Activated naive CD4-positive, alpha-beta T cell treated with anti-CD3 and anti-CD28 coated beads, Interleukin-2, amount 50 U/mL, for 72 hours (primary cell): ENCODE data around the gene CINP. TPM values are rescaled to one million over a fixed set of nuclear protein-coding genes. Genes with fewer than 3 reads are reported as not detected.
"Not testable (repeated sequence)": the region's sequence is repeated elsewhere in the genome, so short reads cannot be mapped to it uniquely, and the experiment has no call there.

Source experiments
- ATAC-seq, 2 donors: fragments of 150-1000 bp; cut with Tn5 transposase; 2 replicates each; pipeline ENCODE4 v1.10.0; 2021; ENCODE audit warnings: mild to moderate bottlenecking in 2 of 2, moderate library complexity in 2 of 2
- DNase-seq, 2 donors: peaks; one replicate each; pipeline ENCODE4 v3.0.0; 2021 to 2022; ENCODE audit warnings: low spot score in 2 of 2
- H3K27ac Mint-ChIP-seq, 2 donors: one replicate each; pipeline ENCODE4 v1.8.0; 2022; ENCODE audit warnings: mild to moderate bottlenecking in 2 of 2, mixed read lengths in 2 of 2
- H3K36me3 Mint-ChIP-seq, 2 donors: one replicate each; pipeline ENCODE4 v1.8.0; 2022; ENCODE audit warnings: mixed read lengths in 2 of 2
- H3K9me3 Mint-ChIP-seq, 2 donors: one replicate each; pipeline ENCODE4 v1.8.0; 2022; ENCODE audit warnings: mixed read lengths in 2 of 2
- total RNA-seq, 2 donors: library from RNA; stranded (reverse); gene quantifications; one replicate each; pipeline ENCODE4 v1.2.3, GENCODE V29; 2022

Gene CINP
- total RNA-seq, 2 donors from 2014 or later, result 42.6 to 42.8 TPM

- DNase-seq, result no peak
- H3K27ac Mint-ChIP-seq, result peak overlapping the region in 1 of 2 donors; percentile 14
- peaks cover 0 to 4% of the 10 kb centered on the region in 2 donors for H3K9me3 Mint-ChIP-seq
- H3K36me3 Mint-ChIP-seq, result peaks cover 0 to 5% of the 10 kb centered on the region in 2 donors
- ATAC-seq, result no peak
Observed at GRCh38 chr14:102370305-102370809, 7.7 kb upstream of the CINP start.

- Mint-ChIP-seq H3K9me3 (peaks cover 0 to 4% of the 10 kb centered on the region in 2 donors), H3K36me3 (peaks cover 0 to 5% of the 10 kb centered on the region in 2 donors), H3K27ac (peak overlapping the region; percentile 83 to 97)
- DNase-seq (peak; percentile 36 to 67), ATAC-seq (peak; percentile 5 to 19)
Observed at GRCh38 chr14:102363182-102363943, 673 bp upstream of the CINP start.

- DNase-seq, result peak; percentile 56 to 79
- Mint-ChIP-seq H3K27ac (peak overlapping the region; percentile 95 to 97), H3K36me3 (peaks cover 0 to 5% of the 10 kb centered on the region in 2 donors), H3K9me3 (peaks cover 0 to 4% of the 10 kb centered on the region in 2 donors)
- ATAC-seq, result peak; percentile 86 to 91
Observed at GRCh38 chr14:102362084-102362483, 606 bp downstream of the CINP start.

- Mint-ChIP-seq H3K9me3 (no peaks in the 10 kb centered on the region), H3K36me3 (peaks cover 3 to 5% of the 10 kb centered on the region in 2 donors), H3K27ac (peak overlapping the region in 1 of 2 donors; percentile 97)
- ATAC-seq, result no peak
- DNase-seq, result no peak
Observed at GRCh38 chr14:102360388-102360787, 2.3 kb downstream of the CINP start.

- Mint-ChIP-seq H3K9me3 (no peaks in the 10 kb centered on the region), H3K27ac (no peak overlapping the region), H3K36me3 (peaks cover 5 to 6% of the 10 kb centered on the region in 2 donors)
- ATAC-seq, result no peak
- no peak for DNase-seq
Observed at GRCh38 chr14:102359341-102359740, 3.3 kb downstream of the CINP start.

GRCh38 chr14:102356280-102356679 is 6.4 kb downstream of the CINP start:
- DNase-seq (no peak), ATAC-seq (no peak)
- Mint-ChIP-seq H3K9me3 (no peaks in the 10 kb centered on the region), H3K36me3 (peaks cover 5 to 6% of the 10 kb centered on the region in 2 donors), H3K27ac (no peak overlapping the region)

- ATAC-seq (no peak), DNase-seq (no peak)
- Mint-ChIP-seq H3K36me3 (peaks cover 5 to 10% of the 10 kb centered on the region in 2 donors), H3K27ac (peak overlapping the region in 1 of 2 donors; percentile 36), H3K9me3 (no peaks in the 10 kb centered on the region)
Observed at GRCh38 chr14:102353126-102353619, 9.5 kb downstream of the CINP start.

- Mint-ChIP-seq H3K9me3 (no peaks in the 10 kb centered on the region), H3K36me3 (peaks cover 5 to 12% of the 10 kb centered on the region in 2 donors), H3K27ac (no peak overlapping the region)
- no peak for ATAC-seq
- DNase-seq, result no peak
Observed at GRCh38 chr14:102352213-102352612, 10.5 kb downstream of the CINP start.

GRCh38 chr14:102351593-102351992 is 11.1 kb downstream of the CINP start:
- peaks cover under 1 to 12% of the 10 kb centered on the region in 2 donors for H3K36me3 Mint-ChIP-seq
- not testable (repeated sequence) for H3K9me3 Mint-ChIP-seq, DNase-seq, H3K27ac Mint-ChIP-seq, ATAC-seq

GRCh38 chr14:102351023-102351422 is 11.7 kb downstream of the CINP start:
- Mint-ChIP-seq H3K27ac (no peak overlapping the region), H3K36me3 (peaks cover 0 to 12% of the 10 kb centered on the region in 2 donors), H3K9me3 (no peaks in the 10 kb centered on the region)
- DNase-seq (no peak), ATAC-seq (no peak)

- ATAC-seq, result no peak
- DNase-seq, result no peak
- Mint-ChIP-seq H3K27ac (no peak overlapping the region), H3K36me3 (peaks cover 0 to 5% of the 10 kb centered on the region in 2 donors), H3K9me3 (no peaks in the 10 kb centered on the region)
Observed at GRCh38 chr14:102348376-102348775, 14.3 kb downstream of the CINP start.

GRCh38 chr14:102346645-102347044 is 16.0 kb downstream of the CINP start:
- H3K36me3 Mint-ChIP-seq, result peaks cover 3 to 5% of the 10 kb centered on the region in 2 donors
- H3K27ac Mint-ChIP-seq, result no peak overlapping the region
- ATAC-seq, result no peak
- H3K9me3 Mint-ChIP-seq, result no peaks in the 10 kb centered on the region
- no peak for DNase-seq

GRCh38 chr14:102345232-102345631 is 17.5 kb downstream of the CINP start:
- Mint-ChIP-seq H3K9me3 (no peaks in the 10 kb centered on the region), H3K27ac (peak overlapping the region in 1 of 2 donors; percentile 75), H3K36me3 (peaks cover 5 to 6% of the 10 kb centered on the region in 2 donors)
- ATAC-seq (no peak), DNase-seq (no peak)

- ATAC-seq, result no peak
- Mint-ChIP-seq H3K27ac (peak overlapping the region in 1 of 2 donors; percentile 75), H3K36me3 (peaks cover 5 to 6% of the 10 kb centered on the region in 2 donors), H3K9me3 (no peaks in the 10 kb centered on the region)
- no peak for DNase-seq
Observed at GRCh38 chr14:102344485-102344884, 18.2 kb downstream of the CINP start.

- no peak overlapping the region for H3K27ac Mint-ChIP-seq
- no peak for ATAC-seq
- H3K9me3 Mint-ChIP-seq, result no peaks in the 10 kb centered on the region
- H3K36me3 Mint-ChIP-seq, result peaks cover 5 to 6% of the 10 kb centered on the region in 2 donors
- DNase-seq, result no peak
Observed at GRCh38 chr14:102344084-102344483, 18.6 kb downstream of the CINP start.

GRCh38 chr14:102342238-102342637 is 20.5 kb downstream of the CINP start:
- Mint-ChIP-seq H3K9me3 (no peaks in the 10 kb centered on the region), H3K27ac (no peak overlapping the region), H3K36me3 (peaks cover 0 to 6% of the 10 kb centered on the region in 2 donors)
- no peak for ATAC-seq
- no peak for DNase-seq

GRCh38 chr14:102341566-102341965 is 21.1 kb downstream of the CINP start:
- Mint-ChIP-seq H3K27ac (no peak overlapping the region), H3K36me3 (peaks cover 0 to 6% of the 10 kb centered on the region in 2 donors), H3K9me3 (no peaks in the 10 kb centered on the region)
- ATAC-seq (no peak), DNase-seq (no peak)
